ENCODE results near the gene PLXNA4.

Gene PLXNA4

GRCh38 chr7:132155715-132156114 is 420.6 kb downstream of the PLXNA4 start:
- no peaks in the 10 kb centered on the region for H3K79me2 ChIP-seq (ENCODE audit: insufficient read depth, low read length)
- no peaks in the 10 kb centered on the region for H3F3A ChIP-seq (ENCODE audit: insufficient read depth, low read length)
- no peak overlapping the region for H2AFZ ChIP-seq (ENCODE audit: low read length)
- H3K27me3 ChIP-seq (ENCODE audit: insufficient read depth, low read length), result no peaks in the 10 kb centered on the region
- no peak overlapping the region for H3K4me2 ChIP-seq (ENCODE audit: low read length)
- H3K4me3 ChIP-seq (ENCODE audit: low read depth, low read length, poor library complexity, severe bottlenecking), result no peak overlapping the region
- TF ChIP-seq EZH2 (IDR thresholded peaks at IDR 0.05; ENCODE audit: borderline replicate concordance, low read length) (no peak), CTCF (IDR thresholded peaks at IDR 0.05; ENCODE audit: low read length) (no peak)
- no peaks in the 10 kb centered on the region for H4K20me1 ChIP-seq (ENCODE audit: insufficient read depth, low read length)
- H3K4me1 ChIP-seq (ENCODE audit: insufficient read depth, low read length, severe bottlenecking), result no peaks in the 10 kb centered on the region
- H3K27ac ChIP-seq (ENCODE audit: low read depth, low read length, poor library complexity, severe bottlenecking), result no peak overlapping the region
- no peak overlapping the region for H3K9ac ChIP-seq (ENCODE audit: low read length)
- no peaks in the 10 kb centered on the region for H3K36me3 ChIP-seq (ENCODE audit: insufficient read depth, low read length)
- H3K9me3 ChIP-seq (ENCODE audit: low read length), result no peaks in the 10 kb centered on the region
- no peaks in the 10 kb centered on the region for H3K9me2 ChIP-seq (ENCODE audit: low read depth, low read length)

- H3K9ac ChIP-seq (ENCODE audit: low read length), result no peak overlapping the region
- H3F3A ChIP-seq (ENCODE audit: insufficient read depth, low read length), result no peaks in the 10 kb centered on the region
- no peak overlapping the region for H3K4me3 ChIP-seq (ENCODE audit: low read depth, low read length, poor library complexity, severe bottlenecking)
- H3K4me2 ChIP-seq (ENCODE audit: low read length), result no peak overlapping the region
- H3K27ac ChIP-seq (ENCODE audit: low read depth, low read length, poor library complexity, severe bottlenecking), result no peak overlapping the region
- H3K9me3 ChIP-seq (ENCODE audit: low read length), result no peaks in the 10 kb centered on the region
- H3K36me3 ChIP-seq (ENCODE audit: insufficient read depth, low read length), result no peaks in the 10 kb centered on the region
- no peaks in the 10 kb centered on the region for H3K79me2 ChIP-seq (ENCODE audit: insufficient read depth, low read length)
- no peaks in the 10 kb centered on the region for H3K9me2 ChIP-seq (ENCODE audit: low read depth, low read length)
- H2AFZ ChIP-seq (ENCODE audit: low read length), result no peak overlapping the region
- no peaks in the 10 kb centered on the region for H3K4me1 ChIP-seq (ENCODE audit: insufficient read depth, low read length, severe bottlenecking)
- TF ChIP-seq EZH2 (IDR thresholded peaks at IDR 0.05; ENCODE audit: borderline replicate concordance, low read length), result no peak
- TF ChIP-seq CTCF (IDR thresholded peaks at IDR 0.05; ENCODE audit: low read length), result no peak
- H4K20me1 ChIP-seq (ENCODE audit: insufficient read depth, low read length), result no peaks in the 10 kb centered on the region
- H3K27me3 ChIP-seq (ENCODE audit: insufficient read depth, low read length), result no peaks in the 10 kb centered on the region
These were observed 421.4 kb downstream of the PLXNA4 start for GRCh38 chr7:132154695-132155471.

DNA sequence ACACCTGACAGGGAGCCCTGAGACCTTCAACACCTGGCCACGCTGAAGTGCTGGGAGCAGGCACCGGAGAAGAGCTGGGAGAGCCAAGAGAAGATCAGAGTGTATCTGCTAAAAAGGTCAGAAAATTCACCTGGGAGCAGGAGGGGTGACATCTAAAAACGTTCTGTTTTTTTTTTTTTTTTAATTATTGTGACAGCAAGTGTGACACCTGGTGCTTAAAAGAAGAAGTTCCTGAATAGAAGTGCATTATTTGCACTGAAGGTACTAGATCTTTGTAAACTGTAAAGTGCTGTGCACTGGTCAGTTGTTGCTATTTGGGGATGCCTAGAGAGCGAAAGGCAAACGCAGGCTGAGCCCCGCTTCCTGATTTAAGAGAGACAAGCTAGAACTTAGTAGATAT is 422.0 kb downstream of the PLXNA4 start:
- TF ChIP-seq EZH2 (IDR thresholded peaks at IDR 0.05; ENCODE audit: borderline replicate concordance, low read length) (no peak), CTCF (IDR thresholded peaks at IDR 0.05; ENCODE audit: low read length) (peak; percentile 20; the same call in 1 of the 2 replicates)
- H3F3A ChIP-seq (ENCODE audit: insufficient read depth, low read length), result no peaks in the 10 kb centered on the region
- no peaks in the 10 kb centered on the region for H3K27me3 ChIP-seq (ENCODE audit: insufficient read depth, low read length)
- no peak overlapping the region for H3K27ac ChIP-seq (ENCODE audit: low read depth, low read length, poor library complexity, severe bottlenecking)
- H3K9me3 ChIP-seq (ENCODE audit: low read length), result no peaks in the 10 kb centered on the region
- no peak overlapping the region for H2AFZ ChIP-seq (ENCODE audit: low read length)
- H3K36me3 ChIP-seq (ENCODE audit: insufficient read depth, low read length), result no peaks in the 10 kb centered on the region
- no peaks in the 10 kb centered on the region for H3K4me1 ChIP-seq (ENCODE audit: insufficient read depth, low read length, severe bottlenecking)
- H3K4me2 ChIP-seq (ENCODE audit: low read length), result no peak overlapping the region
- no peak overlapping the region for H3K9ac ChIP-seq (ENCODE audit: low read length)
- no peak overlapping the region for H3K4me3 ChIP-seq (ENCODE audit: low read depth, low read length, poor library complexity, severe bottlenecking)
- no peaks in the 10 kb centered on the region for H3K9me2 ChIP-seq (ENCODE audit: low read depth, low read length)
- H3K79me2 ChIP-seq (ENCODE audit: insufficient read depth, low read length), result no peaks in the 10 kb centered on the region
- H4K20me1 ChIP-seq (ENCODE audit: insufficient read depth, low read length), result no peaks in the 10 kb centered on the region
